HG03175 (cell line): ENCODE measurements around the gene GTF2IRD1.
"Not testable (repeated sequence)": the region's sequence is repeated elsewhere in the genome, so short reads cannot be mapped to it uniquely, and the experiment has no call there.

Experiments used
- ATAC-seq: cut with Tn5 transposase; IDR thresholded peaks from one replicate; pipeline ENCODE4 v1.9.1; 2021; ENCODE audit warnings: mild to moderate bottlenecking, moderate library complexity; ENCODE audit not compliant: unreplicated experiment

The GTF2IRD1 gene

GRCh38 chr7:74466196-74466813 is 12.6 kb downstream of the GTF2IRD1 start:
- ATAC-seq: no peak

- ATAC-seq: no peak
Measured at GRCh38 chr7:74467876-74468275, 14.2 kb downstream of the GTF2IRD1 start.

- no peak for ATAC-seq
Measured at GRCh38 chr7:74470504-74470903, 16.8 kb downstream of the GTF2IRD1 start.

GRCh38 chr7:74473116-74473515 is 19.4 kb downstream of the GTF2IRD1 start:
- ATAC-seq: no peak

DNA sequence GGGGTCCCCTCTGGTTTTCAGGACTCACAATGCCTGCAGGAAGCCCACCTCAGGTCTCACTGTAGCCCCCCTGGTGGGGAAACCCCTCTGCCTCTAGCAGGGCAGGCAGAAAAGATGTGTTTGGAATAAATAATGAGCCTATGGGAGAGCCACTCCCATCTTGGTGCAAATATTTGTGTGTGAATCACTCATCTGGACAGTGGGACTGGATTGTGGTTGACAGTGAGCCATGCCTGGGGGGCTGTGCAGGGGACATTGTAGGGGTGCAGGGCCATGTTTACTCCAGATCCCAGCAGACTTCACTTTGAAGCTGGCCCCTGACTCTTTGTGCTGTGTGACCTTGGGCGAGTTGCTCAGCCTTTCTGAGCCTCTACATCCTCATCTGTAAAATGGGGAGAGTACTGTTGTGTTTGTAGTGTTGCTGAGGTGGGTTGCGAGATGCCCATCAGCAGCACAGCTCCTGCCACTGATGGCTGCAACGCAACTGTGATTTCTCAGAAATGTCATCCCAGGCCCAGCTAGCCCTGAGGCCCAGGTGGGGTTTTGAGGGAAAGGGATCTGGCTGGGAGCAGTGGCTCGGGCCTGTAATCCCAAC is 20.7 kb downstream of the GTF2IRD1 start:
- ATAC-seq: no peak

DNA sequence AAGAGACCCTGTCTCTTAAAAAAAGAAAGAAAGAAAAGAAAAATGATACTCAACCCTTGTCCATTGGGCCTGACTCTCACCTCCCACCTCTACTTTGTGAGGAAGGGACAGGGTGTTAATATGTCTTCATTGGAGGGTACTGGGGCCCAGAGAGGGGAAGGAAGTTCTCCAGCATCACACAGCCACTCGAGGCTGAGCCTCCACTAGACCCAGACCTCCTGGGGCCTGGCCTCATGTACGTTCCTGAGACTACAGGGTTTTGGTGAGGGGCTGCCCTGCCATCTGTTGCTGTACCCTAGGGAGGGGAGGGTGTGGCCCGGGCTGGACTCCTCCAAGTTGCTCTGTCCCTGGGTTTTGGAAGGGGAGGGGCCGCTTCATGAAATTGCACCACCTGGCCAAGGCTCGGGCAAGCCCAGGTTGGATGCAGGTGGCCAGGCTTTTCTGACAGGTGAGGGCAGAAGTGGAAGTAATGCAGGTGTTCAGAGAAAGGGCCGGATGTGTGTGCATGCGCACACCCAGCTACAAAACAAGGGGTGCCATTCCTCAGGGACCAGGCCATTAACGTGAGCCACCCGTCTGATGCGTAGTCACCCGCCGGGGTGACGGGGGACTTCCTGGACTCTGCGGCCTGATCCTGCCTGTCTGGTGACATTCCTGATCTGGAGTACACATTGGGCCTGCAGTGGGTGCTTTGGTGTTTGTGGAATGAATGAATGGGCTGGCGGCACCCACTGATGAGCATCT is 21.7 kb downstream of the GTF2IRD1 start:
- no peak for ATAC-seq

- ATAC-seq: no peak
Measured at GRCh38 chr7:74475987-74476350, 22.3 kb downstream of the GTF2IRD1 start.

DNA sequence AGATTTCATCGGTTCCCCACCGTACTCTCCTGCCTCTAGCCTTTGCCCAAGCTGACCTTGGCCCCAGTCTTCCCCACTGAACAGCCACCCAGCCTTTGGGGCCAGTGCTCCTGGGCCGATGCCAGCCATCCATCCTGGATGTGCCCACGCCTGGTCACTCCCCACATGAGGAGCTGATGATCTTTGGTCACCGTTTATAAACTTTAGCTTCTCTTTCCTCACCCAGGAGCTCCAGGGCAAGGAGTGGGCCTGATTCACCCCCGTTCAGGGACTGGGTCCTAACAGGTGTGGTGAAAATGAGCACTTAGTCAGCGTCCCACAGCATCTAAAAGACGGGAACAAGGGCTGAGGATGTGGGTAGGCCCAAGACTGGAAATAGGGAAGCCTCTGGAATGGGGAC is 22.9 kb downstream of the GTF2IRD1 start:
- no peak for ATAC-seq

- ATAC-seq: no peak
Measured at GRCh38 chr7:74478671-74479065, 25.0 kb downstream of the GTF2IRD1 start.

GRCh38 chr7:74479066-74479781 is 25.5 kb downstream of the GTF2IRD1 start:
- ATAC-seq: no peak

GRCh38 chr7:74479961-74480829 is 26.5 kb downstream of the GTF2IRD1 start:
- no peak for ATAC-seq

DNA sequence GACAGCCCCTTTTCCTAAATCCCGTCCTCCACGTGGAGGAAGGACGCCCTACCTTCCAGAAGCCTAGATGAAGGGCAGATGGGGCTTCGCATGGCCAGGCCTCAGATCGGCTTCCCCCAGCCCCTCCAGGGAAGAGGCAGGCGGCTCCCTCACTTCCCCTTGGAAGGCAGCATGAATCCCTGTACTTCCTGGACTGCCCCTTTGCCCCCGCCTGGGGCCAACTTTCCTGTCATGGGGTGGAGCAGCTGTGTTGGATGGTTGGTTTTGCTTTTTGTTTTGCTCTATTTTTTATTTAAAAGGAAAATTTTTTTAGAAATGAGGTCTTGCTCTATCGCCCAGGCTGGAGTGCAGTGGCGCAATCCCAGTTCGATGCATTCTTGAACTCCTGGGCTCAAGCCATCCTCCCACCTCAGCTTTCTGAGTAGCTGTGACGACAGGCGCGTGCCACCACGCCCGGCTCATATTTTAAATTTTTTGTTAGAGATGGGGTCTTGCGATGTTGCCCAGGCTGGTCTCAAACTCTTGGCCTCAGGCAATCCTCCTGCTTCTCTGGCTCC is 27.2 kb downstream of the GTF2IRD1 start:
- no peak for ATAC-seq

GRCh38 chr7:74481458-74482196 is 27.9 kb downstream of the GTF2IRD1 start:
- ATAC-seq: no peak

GRCh38 chr7:74482197-74482467 is 28.4 kb downstream of the GTF2IRD1 start:
- ATAC-seq: no peak

- ATAC-seq: no peak
Measured at GRCh38 chr7:74482629-74483401, 29.1 kb downstream of the GTF2IRD1 start.

DNA sequence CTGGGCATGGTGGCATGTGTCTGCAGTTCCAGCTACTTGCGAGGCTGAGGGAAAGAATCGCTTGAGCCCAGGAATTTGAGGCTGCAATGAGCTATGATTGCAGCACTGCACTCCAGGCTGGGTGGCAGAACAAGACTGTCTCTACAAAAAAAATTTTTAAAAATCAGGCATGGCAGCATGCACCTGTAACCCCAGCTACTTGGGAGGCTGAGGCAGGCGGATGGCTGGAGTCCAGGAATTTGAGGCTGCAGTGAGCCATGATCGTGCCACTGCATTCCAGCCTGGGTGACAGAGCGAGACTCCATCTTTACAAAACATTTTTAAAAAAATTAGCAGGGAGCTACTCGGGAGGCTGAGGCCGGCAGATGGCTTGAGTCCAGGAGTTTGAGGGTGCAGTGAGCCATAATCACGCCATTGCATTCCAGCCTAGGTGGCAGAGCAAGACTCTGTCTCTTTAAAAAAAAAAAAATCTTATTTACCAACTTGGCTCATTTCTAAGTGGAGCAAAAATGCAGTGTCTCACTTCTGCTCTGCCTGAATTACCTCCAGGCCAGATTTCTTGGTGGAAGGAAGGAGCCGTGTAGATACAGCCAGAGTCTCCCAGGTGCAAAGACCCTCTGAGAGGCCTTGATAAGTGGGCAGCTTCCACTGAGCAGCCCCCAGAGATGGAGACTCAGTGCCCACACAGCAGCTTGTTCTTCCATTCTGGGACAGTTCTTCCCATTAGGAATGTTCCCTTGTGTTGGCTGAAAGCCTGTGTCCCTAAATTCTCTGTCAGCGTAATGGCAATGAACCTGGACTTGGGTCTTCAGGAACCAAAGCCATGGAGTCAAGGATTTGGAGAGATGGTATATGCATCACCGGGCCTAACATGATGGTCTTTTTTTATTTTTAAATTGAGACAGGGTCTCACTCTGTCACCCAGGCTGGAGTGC is 30.0 kb downstream of the GTF2IRD1 start:
- no peak for ATAC-seq

GRCh38 chr7:74485611-74486010 is 31.9 kb downstream of the GTF2IRD1 start:
- no peak for ATAC-seq

- ATAC-seq: not testable (repeated sequence)
Measured at GRCh38 chr7:74488518-74489030, 34.9 kb downstream of the GTF2IRD1 start.
